H9 (cell line): ENCODE results near the gene COMTD1. TPM values are rescaled to one million over a fixed set of nuclear protein-coding genes. Genes with fewer than 3 reads are reported as not detected.

Experiments
- DNase-seq: peaks from one replicate; pipeline ENCODE4 v3.0.0-alpha.2; 2017
- H2AFZ ChIP-seq: one replicate; pipeline ENCODE4 v1.6.1; 2013; ENCODE audit warnings: mild to moderate bottlenecking, low read length, control low read depth, moderate library complexity
- H2AK5ac ChIP-seq: 2 replicates; pipeline ENCODE4 v1.6.1; 2013; ENCODE audit warnings: low read length, control low read depth, mixed read lengths; ENCODE audit not compliant: insufficient read length
- H2BK120ac ChIP-seq: one replicate; pipeline ENCODE4 v1.6.1; 2013; ENCODE audit warnings: low read depth, mild to moderate bottlenecking, low read length, control low read depth, inconsistent platforms; ENCODE audit not compliant: poor library complexity, severe bottlenecking
- H2BK12ac ChIP-seq: 2 replicates; pipeline ENCODE4 v1.6.1; 2013; ENCODE audit warnings: low read length, control low read depth, mixed read lengths, low read depth; ENCODE audit not compliant: insufficient read length
- H2BK15ac ChIP-seq: 2 replicates; pipeline ENCODE4 v1.6.1; 2013; ENCODE audit warnings: low read depth, low read length, control low read depth
- H2BK20ac ChIP-seq: one replicate; pipeline ENCODE4 v1.6.1; 2013; ENCODE audit warnings: low read depth, mild to moderate bottlenecking, low read length, control low read depth, inconsistent platforms; ENCODE audit not compliant: poor library complexity, severe bottlenecking
- H2BK5ac ChIP-seq: 2 replicates; pipeline ENCODE4 v1.6.1; 2013; ENCODE audit warnings: low read length, control low read depth, mixed read lengths; ENCODE audit not compliant: insufficient read length
- H3K14ac ChIP-seq: 2 replicates; pipeline ENCODE4 v1.6.1; 2013; ENCODE audit warnings: low read length, control low read depth; ENCODE audit not compliant: insufficient read depth
- H3K18ac ChIP-seq: 2 replicates; pipeline ENCODE4 v1.6.1; 2013; ENCODE audit warnings: low read depth, mild to moderate bottlenecking, mixed read lengths, low read length, control low read depth; ENCODE audit not compliant: insufficient read length
- H3K23ac ChIP-seq: 2 replicates; pipeline ENCODE4 v1.6.1; 2013; ENCODE audit warnings: low read length, control low read depth, mixed read lengths, low read depth; ENCODE audit not compliant: insufficient read length
- H3K23me2 ChIP-seq: 2 replicates; pipeline ENCODE4 v1.6.1; 2013; ENCODE audit warnings: low read depth, mild to moderate bottlenecking, mixed read lengths, low read length, control low read depth; ENCODE audit not compliant: insufficient read length, poor library complexity, severe bottlenecking
- H3K27ac ChIP-seq: 2 replicates; pipeline ENCODE4 v1.5.1; 2013; ENCODE audit warnings: low read length, control low read depth, mixed read lengths, low read depth; ENCODE audit not compliant: insufficient read length
- H3K27me3 ChIP-seq: 2 replicates; pipeline ENCODE4 v1.6.1; 2013; ENCODE audit warnings: low read length, control low read depth, inconsistent platforms; ENCODE audit not compliant: insufficient read depth
- H3K4ac ChIP-seq: 2 replicates; pipeline ENCODE4 v1.6.1; 2013; ENCODE audit warnings: low read depth, mild to moderate bottlenecking, control low read depth, inconsistent platforms, low read length, moderate library complexity
- H3K4me1 ChIP-seq: 2 replicates; pipeline ENCODE4 v1.6.1; 2013; ENCODE audit warnings: low read length, control low read depth, inconsistent platforms; ENCODE audit not compliant: insufficient read depth
- H3K4me2 ChIP-seq: 2 replicates; pipeline ENCODE4 v1.6.1; 2013; ENCODE audit warnings: low read length, control low read depth, mixed read lengths; ENCODE audit not compliant: insufficient read length, insufficient read depth
- H3K56ac ChIP-seq: 2 replicates; pipeline ENCODE4 v1.6.1; 2013; ENCODE audit warnings: low read depth, mild to moderate bottlenecking, mixed read lengths, low read length, control low read depth; ENCODE audit not compliant: insufficient read length
- H3K79me1 ChIP-seq: 2 replicates; pipeline ENCODE4 v1.6.1; 2013; ENCODE audit warnings: low read depth, mild to moderate bottlenecking, moderate library complexity, low read length, control low read depth, inconsistent platforms; ENCODE audit not compliant: insufficient read depth, poor library complexity, severe bottlenecking
- H3K79me2 ChIP-seq: 2 replicates; pipeline ENCODE4 v1.6.1; 2013; ENCODE audit warnings: low read length, control low read depth, inconsistent platforms; ENCODE audit not compliant: insufficient read depth
- H3K9ac ChIP-seq: 2 replicates; pipeline ENCODE4 v1.6.1; 2013; ENCODE audit warnings: low read length, control low read depth, mixed read lengths; ENCODE audit not compliant: insufficient read length; ENCODE audit errors: extremely low read depth
- H3K9me3 ChIP-seq: one replicate; pipeline ENCODE4 v1.6.1; 2013; ENCODE audit warnings: low read depth, low read length, inconsistent platforms; ENCODE audit not compliant: control insufficient read depth
- H3T11ph ChIP-seq: one replicate; pipeline ENCODE4 v1.6.1; 2013; ENCODE audit warnings: mild to moderate bottlenecking, low read length, control low read depth, inconsistent platforms
- H4K20me1 ChIP-seq: one replicate; pipeline ENCODE4 v1.6.1; 2013; ENCODE audit not compliant: control insufficient read depth, insufficient read length, insufficient read depth
- H4K5ac ChIP-seq: 2 replicates; pipeline ENCODE4 v1.6.1; 2013; ENCODE audit warnings: low read depth, mild to moderate bottlenecking, mixed read lengths, low read length, control low read depth; ENCODE audit not compliant: insufficient read length
- H4K8ac ChIP-seq: replicated peaks from 2 replicates; pipeline ENCODE4 v1.6.1; 2013; ENCODE audit warnings: low read length, control low read depth, mixed read lengths, low read depth; ENCODE audit not compliant: insufficient read length
- H4K91ac ChIP-seq: 2 replicates; pipeline ENCODE4 v1.6.1; 2013; ENCODE audit warnings: low read depth, mild to moderate bottlenecking, moderate library complexity, mixed read lengths, low read length, control low read depth; ENCODE audit not compliant: insufficient read length
- H3K27ac Mint-ChIP-seq, 3 experiments: 2 replicates in 2 of 3; 3 replicates in 1 of 3; pipeline ENCODE4 v1.8.0; 2020 to 2021; ENCODE audit warnings: mixed read lengths in 3 of 3, mild to moderate bottlenecking in 1 of 3, moderate library complexity in 1 of 3
- H3K27me3 Mint-ChIP-seq: 2 replicates; pipeline ENCODE4 v1.8.0; 2021; ENCODE audit warnings: low read depth, mild to moderate bottlenecking, moderate library complexity, mixed read lengths
- H3K36me3 Mint-ChIP-seq, 3 experiments: 2 replicates in 2 of 3; 3 replicates in 1 of 3; pipeline ENCODE4 v1.8.0; 2020 to 2021; ENCODE audit warnings: low read depth in 3 of 3, mixed read lengths in 3 of 3; ENCODE audit not compliant: insufficient read depth in 1 of 3
- H3K4me1 Mint-ChIP-seq, 2 experiments: 2 replicates each; pipeline ENCODE4 v1.8.0; 2020; ENCODE audit warnings: mixed read lengths in 2 of 2
- H3K4me3 Mint-ChIP-seq, 2 experiments: 2 replicates in 1 of 2; 3 replicates in 1 of 2; pipeline ENCODE4 v1.8.0; 2020 to 2021; ENCODE audit warnings: mild to moderate bottlenecking in 2 of 2, mixed read lengths in 2 of 2, moderate library complexity in 1 of 2
- H3K9me3 Mint-ChIP-seq, 2 experiments: 2 replicates in 1 of 2; 3 replicates in 1 of 2; pipeline ENCODE4 v1.8.0; 2020; ENCODE audit warnings: mild to moderate bottlenecking in 2 of 2, mixed read lengths in 2 of 2, moderate library complexity in 1 of 2
- WGBS: extraction: QIAGEN DNeasy Blood & Tissue Kit; methylation state at CpG from one replicate; pipeline ENCODE4 v1.1.7; 2013; ENCODE audit warnings: missing lambda C conversion rate, low lambda C conversion rate, mixed read lengths; ENCODE audit not compliant: insufficient read length; ENCODE audit errors: extremely low coverage; 5-methylcytosine and 5-hydroxymethylcytosine counted together
- total RNA-seq: library from RNA; stranded (reverse); gene quantifications from 2 replicates; pipeline ENCODE4 v1.2.1, GENCODE V29; 2021
- TF ChIP-seq, protein P1 (sequence below): fragments of 200-600 bp; sonication (generic); conservative IDR thresholded peaks from 3 replicates; pipeline ENCODE4 v1.8.0; 2021; ENCODE audit warnings: antibody characterized with exemption, mild to moderate bottlenecking

The COMTD1 gene
- total RNA-seq, 1 experiment from 2014 or later, result 28.3 TPM

DNA sequence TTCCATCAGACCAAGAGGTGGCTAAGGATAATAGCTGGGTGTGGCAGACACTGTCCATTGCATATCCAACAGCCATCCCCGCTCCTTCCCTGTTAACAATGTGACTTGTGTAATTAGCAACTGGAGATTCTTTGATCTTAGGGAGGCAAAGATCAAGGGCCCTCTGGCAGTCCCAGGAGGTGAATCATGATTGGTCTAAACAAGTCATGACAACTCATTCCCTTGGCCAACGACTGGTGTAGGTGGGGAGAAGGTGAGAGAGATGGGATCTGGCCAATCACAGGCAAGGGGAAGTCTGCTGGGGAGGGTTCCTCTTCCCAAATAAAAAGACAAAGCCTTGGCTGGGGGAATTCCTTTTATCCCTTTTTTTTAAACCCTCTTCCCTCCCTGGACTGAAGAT, 46.2 kb upstream of the COMTD1 start:
- TF ChIP-seq, protein P1, sequence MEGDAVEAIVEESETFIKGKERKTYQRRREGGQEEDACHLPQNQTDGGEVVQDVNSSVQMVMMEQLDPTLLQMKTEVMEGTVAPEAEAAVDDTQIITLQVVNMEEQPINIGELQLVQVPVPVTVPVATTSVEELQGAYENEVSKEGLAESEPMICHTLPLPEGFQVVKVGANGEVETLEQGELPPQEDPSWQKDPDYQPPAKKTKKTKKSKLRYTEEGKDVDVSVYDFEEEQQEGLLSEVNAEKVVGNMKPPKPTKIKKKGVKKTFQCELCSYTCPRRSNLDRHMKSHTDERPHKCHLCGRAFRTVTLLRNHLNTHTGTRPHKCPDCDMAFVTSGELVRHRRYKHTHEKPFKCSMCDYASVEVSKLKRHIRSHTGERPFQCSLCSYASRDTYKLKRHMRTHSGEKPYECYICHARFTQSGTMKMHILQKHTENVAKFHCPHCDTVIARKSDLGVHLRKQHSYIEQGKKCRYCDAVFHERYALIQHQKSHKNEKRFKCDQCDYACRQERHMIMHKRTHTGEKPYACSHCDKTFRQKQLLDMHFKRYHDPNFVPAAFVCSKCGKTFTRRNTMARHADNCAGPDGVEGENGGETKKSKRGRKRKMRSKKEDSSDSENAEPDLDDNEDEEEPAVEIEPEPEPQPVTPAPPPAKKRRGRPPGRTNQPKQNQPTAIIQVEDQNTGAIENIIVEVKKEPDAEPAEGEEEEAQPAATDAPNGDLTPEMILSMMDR, result no peak
- no peaks in the 10 kb centered on the region for H3K79me2 ChIP-seq

More for the DNA sequence above, 46.2 kb upstream of the COMTD1 start:
- no peak overlapping the region for H3K14ac ChIP-seq
- no peak overlapping the region for H3T11ph ChIP-seq
- H3K9me3 ChIP-seq, result no peaks in the 10 kb centered on the region
- H2BK5ac ChIP-seq, result no peak overlapping the region
- no peak overlapping the region for H3K27ac ChIP-seq
- H3K56ac ChIP-seq, result no peak overlapping the region
- H3K27ac Mint-ChIP-seq, result no peak overlapping the region
- H2AK5ac ChIP-seq, result no peak overlapping the region
- H4K20me1 ChIP-seq, result no peaks in the 10 kb centered on the region
- H2BK120ac ChIP-seq, result no peak overlapping the region
- H3K27me3 Mint-ChIP-seq, result peaks cover 45% of the 10 kb centered on the region
- no peaks in the 10 kb centered on the region for H3K36me3 Mint-ChIP-seq
- no peak overlapping the region for H3K23ac ChIP-seq
- no peak overlapping the region for H4K91ac ChIP-seq
- no peak overlapping the region for H4K5ac ChIP-seq
- no peak overlapping the region for H3K4me2 ChIP-seq
- WGBS, result no CpG with 5 or more reads among the region's 2 CpGs
- H2BK12ac ChIP-seq, result no peak overlapping the region
- H3K27me3 ChIP-seq, result no peaks in the 10 kb centered on the region; the same call in 1 of the 2 replicates
- peaks cover 15 to 20% of the 10 kb centered on the region in 2 experiments for H3K4me1 Mint-ChIP-seq
- no peak overlapping the region for H2AFZ ChIP-seq
- no peak overlapping the region for H2BK20ac ChIP-seq
- no peak overlapping the region for H3K4me3 Mint-ChIP-seq
- H3K9ac ChIP-seq, result no peak overlapping the region
- H3K4ac ChIP-seq, result no peak overlapping the region
- H3K23me2 ChIP-seq, result no peaks in the 10 kb centered on the region
- H3K4me1 ChIP-seq, result peaks cover 3% of the 10 kb centered on the region; the same call in 1 of the 2 replicates
- H3K79me1 ChIP-seq, result no peaks in the 10 kb centered on the region
- DNase-seq, result no peak
- H4K8ac ChIP-seq, result no peak overlapping the region
- H3K9me3 Mint-ChIP-seq, result no peaks in the 10 kb centered on the region
- H2BK15ac ChIP-seq, result no peak overlapping the region
- no peak overlapping the region for H3K18ac ChIP-seq
